Loucy (cell line): ENCODE results near the gene TOM1L1.

ENCODE experiments used
- H2AFZ ChIP-seq: fragments of 200-600 bp; sonication (generic); 2 replicates; pipeline ENCODE4 v1.6.0; 2016; ENCODE audit warnings: antibody characterized with exemption, mild to moderate bottlenecking, low read length, moderate library complexity
- H3F3A ChIP-seq: fragments of 200-600 bp; 2 replicates; pipeline ENCODE4 v1.6.0; 2016; ENCODE audit warnings: antibody characterized with exemption, low read depth, mild to moderate bottlenecking
- H3K27me3 ChIP-seq: fragments of 200-600 bp; sonication (generic); 2 replicates; pipeline ENCODE4 v1.6.1; 2014; ENCODE audit warnings: low read length, mild to moderate bottlenecking; ENCODE audit not compliant: insufficient read depth, poor library complexity, severe bottlenecking
- H3K36me3 ChIP-seq: fragments of 200-600 bp; sonication (generic); 2 replicates; pipeline ENCODE4 v1.6.1; 2016; ENCODE audit warnings: low read length; ENCODE audit not compliant: insufficient read depth
- H3K4me1 ChIP-seq: fragments of 200-600 bp; sonication (generic); 2 replicates; pipeline ENCODE4 v1.5.1; 2014; ENCODE audit warnings: low read length, mild to moderate bottlenecking; ENCODE audit not compliant: insufficient read depth, poor library complexity, severe bottlenecking
- H3K4me2 ChIP-seq: fragments of 200-600 bp; sonication (generic); 2 replicates; pipeline ENCODE4 v1.6.0; 2014; ENCODE audit warnings: antibody characterized with exemption, low read length, low read depth, mild to moderate bottlenecking; ENCODE audit not compliant: poor library complexity, severe bottlenecking
- H3K4me3 ChIP-seq: fragments of 200-600 bp; sonication (generic); 2 replicates; pipeline ENCODE4 v1.5.1; 2014; ENCODE audit warnings: low read length, mild to moderate bottlenecking, mixed read lengths; ENCODE audit not compliant: poor library complexity, severe bottlenecking
- H3K79me2 ChIP-seq: fragments of 200-600 bp; sonication (generic); 2 replicates; pipeline ENCODE4 v1.6.1; 2014; ENCODE audit warnings: low read length; ENCODE audit not compliant: insufficient read depth
- H3K9ac ChIP-seq: fragments of 200-600 bp; sonication (generic); 2 replicates; pipeline ENCODE4 v1.6.0; 2014; ENCODE audit warnings: mild to moderate bottlenecking, low read depth, low read length, moderate library complexity; ENCODE audit not compliant: poor library complexity, severe bottlenecking
- H3K9me2 ChIP-seq: fragments of 200-600 bp; sonication (generic); replicated peaks from 2 replicates; pipeline ENCODE4 v1.6.1; 2016; ENCODE audit warnings: low read depth, low read length, mixed read lengths
- H3K9me3 ChIP-seq: fragments of 200-600 bp; sonication (generic); 2 replicates; pipeline ENCODE4 v1.6.1; 2014; ENCODE audit warnings: mild to moderate bottlenecking, antibody characterized with exemption, low read length, low read depth; ENCODE audit not compliant: insufficient read depth
- H4K20me1 ChIP-seq: fragments of 200-600 bp; sonication (generic); 2 replicates; pipeline ENCODE4 v1.6.0; 2014; ENCODE audit warnings: antibody characterized with exemption, low read length, mild to moderate bottlenecking; ENCODE audit not compliant: insufficient read depth, poor library complexity, severe bottlenecking
- CTCF ChIP-seq: fragments of 200-600 bp; sonication (generic); conservative IDR thresholded peaks from 2 replicates; pipeline ENCODE4 v1.5.1; 2014; ENCODE audit warnings: mild to moderate bottlenecking, antibody characterized with exemption, low read length
- EZH2phosphoT487 ChIP-seq: fragments of 200-600 bp; IDR thresholded peaks from 2 replicates; pipeline ENCODE4 v1.6.1; 2018; ENCODE audit warnings: antibody characterized with exemption, mild to moderate bottlenecking, moderate library complexity, borderline replicate concordance

TOM1L1 gene

GRCh38 chr17:54967621-54968261, 67.1 kb downstream of the TOM1L1 start:
- Histone ChIP-seq H3K9ac (peak overlapping the region; percentile 90), H3K4me1 (peaks cover 53% of the 10 kb centered on the region), H3K9me3 (no peaks in the 10 kb centered on the region), H3K27me3 (no peaks in the 10 kb centered on the region), H3K4me3 (peak overlapping the region; percentile 86), H2AFZ (peak overlapping the region; percentile 95), H3F3A (no peaks in the 10 kb centered on the region), H3K79me2 (peaks cover 58% of the 10 kb centered on the region), H3K36me3 (peaks cover 15% of the 10 kb centered on the region; the same call in 1 of the 2 replicates), H3K4me2 (peak overlapping the region; percentile 83), H4K20me1 (peaks cover 6% of the 10 kb centered on the region), H3K9me2 (no peaks in the 10 kb centered on the region)
- TF ChIP-seq EZH2phosphoT487 (no peak), CTCF (no peak; the same call in 1 of the 2 replicates)

GRCh38 chr17:54968262-54968987, 67.8 kb downstream of the TOM1L1 start, which contains the start of the genes COX11 and STXBP4:
TSS of gene COX11 (minus strand) at chr17:54968654. CDS start at chr17:54968646, 8 bp downstream.
TSS of gene STXBP4 (plus strand) at chr17:54968765. CDS start at chr17:54986220, 17,455 bp downstream.
- Histone ChIP-seq H4K20me1 (peaks cover 6% of the 10 kb centered on the region), H2AFZ (peak within 1 kb of the TSS; percentile 95), H3K27me3 (no peaks in the 10 kb centered on the region), H3K4me2 (peak within 1 kb of the TSS; percentile 83), H3F3A (no peaks in the 10 kb centered on the region), H3K9ac (peak within 1 kb of the TSS; percentile 90), H3K9me3 (no peaks in the 10 kb centered on the region), H3K4me1 (peaks cover 60% of the 10 kb centered on the region), H3K36me3 (peaks cover 8% of the 10 kb centered on the region; the same call in 1 of the 2 replicates), H3K9me2 (no peaks in the 10 kb centered on the region), H3K79me2 (peaks cover 60% of the 10 kb centered on the region), H3K4me3 (peak within 1 kb of the TSS; percentile 86)
- TF ChIP-seq CTCF (peak; percentile 60), EZH2phosphoT487 (no peak)

- Histone ChIP-seq H4K20me1 (peaks cover 6% of the 10 kb centered on the region), H3K27me3 (no peaks in the 10 kb centered on the region), H3K9me2 (no peaks in the 10 kb centered on the region), H3K9me3 (no peaks in the 10 kb centered on the region), H3K4me3 (peak overlapping the region; percentile 86), H3K4me2 (peak overlapping the region; percentile 80), H3K9ac (peak overlapping the region; percentile 90), H3K79me2 (peaks cover 60% of the 10 kb centered on the region), H2AFZ (peak overlapping the region; percentile 95), H3K4me1 (peaks cover 60% of the 10 kb centered on the region), H3K36me3 (peaks cover 4% of the 10 kb centered on the region; the same call in 1 of the 2 replicates), H3F3A (no peaks in the 10 kb centered on the region)
- TF ChIP-seq EZH2phosphoT487 (no peak), CTCF (no peak)
These were observed 68.3 kb downstream of the TOM1L1 start for GRCh38 chr17:54968988-54969332.
